Dendritic cell treated with granulocyte-macrophage colony-stimulating factor and Interleukin-4, amounts not matched to agents 40 ng/mL and 50 ng/mL, for 4 days (primary cell): ENCODE results near the gene ELK1.
A peak's percentile ranks its signal among the peaks of the same experiment; 100 is the strongest.

Source experiments
- H3K27ac Mint-ChIP-seq: one replicate; pipeline ENCODE4 v1.8.0; 2022; ENCODE audit warnings: mild to moderate bottlenecking, mixed read lengths
- H3K27me3 Mint-ChIP-seq: one replicate; pipeline ENCODE4 v1.8.0; 2022; ENCODE audit warnings: mild to moderate bottlenecking, mixed read lengths
- H3K36me3 Mint-ChIP-seq: one replicate; pipeline ENCODE4 v1.8.0; 2022; ENCODE audit warnings: low read depth, mixed read lengths
- H3K4me1 Mint-ChIP-seq: one replicate; pipeline ENCODE4 v1.8.0; 2022; ENCODE audit warnings: low read depth, mixed read lengths
- H3K4me3 Mint-ChIP-seq: one replicate; pipeline ENCODE4 v1.8.0; 2022; ENCODE audit warnings: mild to moderate bottlenecking, moderate library complexity, mixed read lengths
- H3K9me3 Mint-ChIP-seq: one replicate; pipeline ENCODE4 v1.8.0; 2022; ENCODE audit warnings: mixed read lengths
- intact Hi-C: fragments of 100-400 bp; cut with micrococcal nuclease; formaldehyde crosslinking; loops from one replicate; pipeline ENCODE4 v1.15.0; 2022

The ELK1 gene

DNA sequence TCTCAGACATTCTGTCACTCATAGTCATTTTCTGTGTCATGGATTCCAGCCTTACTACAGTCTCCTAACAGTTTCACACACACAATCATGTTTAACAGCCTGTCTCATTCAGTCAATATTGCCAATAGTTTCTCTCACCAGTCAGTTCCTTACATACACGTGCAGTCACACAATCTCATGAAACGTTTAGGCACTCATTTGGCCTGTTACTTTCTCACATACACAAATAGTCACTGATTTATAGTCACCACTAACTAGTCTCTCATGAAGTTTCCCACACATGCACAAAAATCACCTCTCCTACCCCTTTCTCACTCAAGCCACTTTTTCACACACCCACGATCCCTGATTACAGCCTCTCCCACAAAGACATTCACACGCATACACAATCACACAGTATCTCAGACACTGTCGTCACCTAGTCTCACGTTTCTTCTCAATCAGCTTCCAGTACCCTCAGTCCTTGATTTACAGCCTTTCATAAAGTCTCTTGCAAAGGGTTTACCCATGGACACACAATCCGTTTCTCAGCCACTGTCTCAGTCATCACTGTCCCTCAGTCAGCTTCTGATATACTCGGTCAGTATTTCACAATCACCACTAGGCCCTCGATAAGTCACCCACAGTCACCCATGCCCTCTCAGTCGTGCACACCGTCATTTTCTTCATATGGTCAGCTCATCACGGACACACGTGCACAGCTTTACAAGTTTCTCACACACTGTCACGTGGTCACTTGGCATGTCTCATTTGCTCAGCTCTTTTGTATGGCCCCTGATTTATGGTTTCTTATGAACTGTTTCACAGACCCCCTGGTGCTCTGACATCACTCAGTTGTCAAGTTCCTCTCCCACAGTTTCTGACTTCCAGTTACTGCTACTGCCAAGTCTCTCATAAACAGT is 16.4 kb downstream of the ELK1 start:
- Mint-ChIP-seq H3K27ac (no peak overlapping the region), H3K27me3 (no peaks in the 10 kb centered on the region), H3K36me3 (peaks cover 32% of the 10 kb centered on the region), H3K9me3 (no peaks in the 10 kb centered on the region), H3K4me1 (peaks cover 34% of the 10 kb centered on the region), H3K4me3 (no peak overlapping the region)
- intact Hi-C loops, result loop anchor here (5.0 kb wide), 1 partner anchor 52 kb away; the partner anchor contains the start of gene TIMP1

DNA sequence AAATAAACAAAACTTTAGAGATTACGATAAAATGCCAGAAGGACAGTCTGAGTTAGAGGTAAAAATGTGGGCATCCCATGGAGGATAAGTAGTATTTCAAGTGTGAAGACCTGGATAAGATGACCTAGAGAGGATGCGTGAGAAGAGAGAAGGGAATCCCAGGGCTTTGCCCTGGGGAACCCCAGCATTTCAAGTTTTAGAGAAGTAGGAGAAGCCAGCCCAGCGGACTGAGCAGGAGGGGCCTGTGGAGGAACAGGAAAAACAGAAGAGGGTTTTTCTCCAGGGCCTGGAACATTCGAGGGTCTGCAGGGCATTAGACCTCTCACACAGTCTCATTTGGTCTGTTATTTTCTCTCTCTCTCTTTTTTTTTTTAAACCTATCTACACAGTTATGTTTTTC is 17.7 kb downstream of the ELK1 start:
- Mint-ChIP-seq H3K4me3 (no peak overlapping the region), H3K4me1 (peaks cover 35% of the 10 kb centered on the region), H3K36me3 (peaks cover 28% of the 10 kb centered on the region), H3K27me3 (no peaks in the 10 kb centered on the region), H3K27ac (no peak overlapping the region), H3K9me3 (no peaks in the 10 kb centered on the region)
- intact Hi-C loops, result loop anchor here (5.0 kb wide), 1 partner anchor 50 kb away; the partner anchor contains the start of gene TIMP1

DNA sequence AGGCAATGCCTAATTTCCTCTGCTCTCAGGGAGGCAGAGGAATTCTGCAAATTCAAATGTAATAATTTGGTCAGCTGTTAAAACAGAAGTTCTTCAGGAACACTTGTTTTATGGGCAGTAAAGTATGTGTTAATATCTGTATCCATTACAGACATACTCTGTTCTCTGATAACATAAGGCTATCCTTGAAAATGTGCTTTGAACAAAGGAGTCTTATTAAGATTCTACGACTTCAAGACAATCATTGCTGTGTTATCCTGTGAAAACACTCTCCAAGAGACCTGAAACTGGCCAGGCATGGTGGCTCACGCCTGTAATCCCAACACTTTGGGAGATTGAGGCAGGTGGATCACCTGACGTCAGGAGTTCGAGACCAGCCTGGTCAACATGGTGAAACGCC is 18.7 kb downstream of the ELK1 start:
- H3K4me1 Mint-ChIP-seq, result peaks cover 45% of the 10 kb centered on the region
- no peak overlapping the region for H3K27ac Mint-ChIP-seq
- H3K4me3 Mint-ChIP-seq, result no peak overlapping the region
- H3K27me3 Mint-ChIP-seq, result no peaks in the 10 kb centered on the region
- peaks cover 28% of the 10 kb centered on the region for H3K36me3 Mint-ChIP-seq
- intact Hi-C loops, result loop anchor here (5.0 kb wide), 1 partner anchor 49 kb away; the partner anchor contains the start of gene TIMP1
- no peaks in the 10 kb centered on the region for H3K9me3 Mint-ChIP-seq

DNA sequence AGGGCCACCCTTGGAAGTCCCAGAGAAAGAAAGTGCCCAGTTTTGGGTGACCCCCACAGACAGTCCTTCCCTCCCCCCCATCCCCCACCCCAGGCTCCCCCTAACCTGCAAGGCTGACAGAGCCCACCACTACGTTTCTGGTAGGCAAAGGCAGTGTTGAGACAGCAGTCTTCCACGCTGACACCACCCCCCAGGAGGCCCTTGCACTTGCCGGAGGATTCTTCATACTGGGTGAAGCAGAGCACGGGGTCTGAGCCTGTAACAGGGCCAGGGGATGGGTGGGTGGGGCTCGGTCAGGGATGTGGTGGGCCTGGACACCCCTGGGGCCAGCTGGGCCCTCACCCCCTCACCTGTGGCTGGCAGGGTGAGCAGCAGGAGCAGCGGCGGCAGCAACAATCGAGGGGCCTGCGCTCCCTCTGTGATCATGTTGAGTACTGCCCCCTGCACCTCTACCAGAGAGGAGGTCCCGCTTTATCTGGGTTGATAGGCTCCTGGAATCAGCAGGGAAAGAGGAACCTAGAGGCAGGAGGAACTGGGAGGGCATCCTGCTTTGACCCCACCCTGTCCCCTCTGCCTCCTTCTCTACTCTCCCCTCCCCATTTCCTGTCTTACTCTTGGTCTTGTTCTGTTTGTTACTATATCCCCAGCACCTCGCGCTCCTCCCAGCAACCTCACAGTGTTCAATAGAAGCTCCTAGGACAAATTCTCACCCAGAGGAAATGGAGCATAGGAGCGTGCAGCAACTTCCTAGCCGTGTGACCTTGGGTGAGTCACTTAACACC is 20.8 kb downstream of the ELK1 start, which contains the start of gene CFP:
Gene CFP, minus strand, starts transcription at position 512 of the 782 bp plus-strand sequence. Its CDS starts 86 bp downstream, at position 426.
- Mint-ChIP-seq H3K36me3 (peaks cover 38% of the 10 kb centered on the region), H3K27me3 (no peaks in the 10 kb centered on the region), H3K4me3 (peak within 1 kb of the TSS; percentile 81), H3K4me1 (peaks cover 65% of the 10 kb centered on the region), H3K9me3 (no peaks in the 10 kb centered on the region), H3K27ac (peak within 1 kb of the TSS; percentile 87)
- intact Hi-C loops, result loop anchor here (5.0 kb wide), 1 partner anchor 47 kb away; the partner anchor contains the start of gene TIMP1

DNA sequence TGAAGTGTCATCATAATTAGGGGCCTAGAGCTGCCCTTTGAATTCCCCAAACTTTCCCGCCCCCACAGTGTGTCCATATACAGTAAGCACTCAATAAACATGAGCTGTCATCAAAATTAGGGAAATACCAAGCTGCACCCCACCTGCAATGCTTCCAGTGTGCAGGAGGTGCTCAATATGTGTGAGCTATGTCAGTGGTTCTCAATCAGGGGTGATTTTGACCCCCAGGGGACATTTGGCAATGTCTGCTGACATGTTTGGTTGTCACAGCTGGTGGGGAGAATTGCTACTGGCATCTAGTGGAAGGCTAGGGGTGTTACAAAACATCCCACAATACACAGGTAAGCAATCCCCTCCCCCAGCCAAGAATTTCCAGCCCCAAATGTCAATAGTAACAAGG is 21.4 kb downstream of the ELK1 start:
- Mint-ChIP-seq H3K27me3 (no peaks in the 10 kb centered on the region), H3K27ac (peak overlapping the region; percentile 87), H3K4me3 (peak overlapping the region; percentile 81), H3K36me3 (peaks cover 39% of the 10 kb centered on the region), H3K9me3 (no peaks in the 10 kb centered on the region), H3K4me1 (peaks cover 70% of the 10 kb centered on the region)
- intact Hi-C loops, result no loop called here

DNA sequence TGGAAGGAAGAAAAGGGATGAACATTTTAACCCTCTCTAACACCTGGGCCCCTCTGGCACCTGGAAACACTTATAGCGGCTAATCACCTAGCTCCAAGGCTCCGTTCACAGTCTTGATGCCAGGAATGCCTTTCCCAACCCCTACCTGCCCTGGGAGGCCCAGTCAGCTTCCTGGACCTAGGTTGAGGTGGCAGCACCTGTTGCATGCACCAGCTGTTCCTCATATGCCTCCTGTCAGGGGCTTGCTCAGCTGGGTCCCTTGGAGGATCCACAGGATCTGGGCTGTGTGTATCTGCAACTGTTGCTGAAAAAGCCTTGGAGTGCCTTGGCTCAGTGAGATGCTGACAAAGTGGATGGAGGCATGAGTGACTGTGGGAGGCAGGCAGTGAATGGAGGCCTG is 25.0 kb downstream of the ELK1 start:
- peaks cover 4% of the 10 kb centered on the region for H3K27me3 Mint-ChIP-seq
- H3K4me1 Mint-ChIP-seq, result peaks cover 71% of the 10 kb centered on the region
- peaks cover 39% of the 10 kb centered on the region for H3K36me3 Mint-ChIP-seq
- H3K27ac Mint-ChIP-seq, result no peak overlapping the region
- no peaks in the 10 kb centered on the region for H3K9me3 Mint-ChIP-seq
- intact Hi-C loops, result no loop called here
- no peak overlapping the region for H3K4me3 Mint-ChIP-seq

DNA sequence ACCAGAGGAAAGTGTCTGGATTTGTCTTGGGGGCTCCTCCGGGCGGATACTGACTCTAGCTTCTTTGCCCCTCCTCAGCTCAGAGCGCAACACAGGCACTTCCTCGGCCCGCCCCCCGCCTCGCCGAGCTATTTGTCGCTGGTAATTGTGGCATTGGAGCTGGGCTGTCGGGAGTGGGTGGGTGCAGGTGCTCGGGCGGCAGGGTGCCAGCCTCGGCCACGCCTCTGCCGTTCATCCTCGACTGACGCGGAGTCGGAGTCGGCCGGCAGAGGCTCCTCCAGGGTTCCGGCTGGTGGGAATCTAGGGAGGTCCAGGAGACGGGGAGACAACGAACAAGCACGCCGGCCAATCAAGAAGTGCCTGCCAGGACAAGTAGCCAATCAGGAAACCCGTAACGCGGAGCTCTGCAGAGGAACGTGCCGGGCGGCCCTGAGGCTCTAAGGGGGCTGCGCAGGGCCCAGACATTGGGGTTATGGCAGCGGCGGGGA is 26.8 kb downstream of the ELK1 start:
- H3K9me3 Mint-ChIP-seq, result no peaks in the 10 kb centered on the region
- H3K4me3 Mint-ChIP-seq, result peak overlapping the region; percentile 70
- peaks cover 39% of the 10 kb centered on the region for H3K36me3 Mint-ChIP-seq
- H3K27me3 Mint-ChIP-seq, result peaks cover 10% of the 10 kb centered on the region
- no peak overlapping the region for H3K27ac Mint-ChIP-seq
- intact Hi-C loops, result no loop called here
- peaks cover 65% of the 10 kb centered on the region for H3K4me1 Mint-ChIP-seq

DNA sequence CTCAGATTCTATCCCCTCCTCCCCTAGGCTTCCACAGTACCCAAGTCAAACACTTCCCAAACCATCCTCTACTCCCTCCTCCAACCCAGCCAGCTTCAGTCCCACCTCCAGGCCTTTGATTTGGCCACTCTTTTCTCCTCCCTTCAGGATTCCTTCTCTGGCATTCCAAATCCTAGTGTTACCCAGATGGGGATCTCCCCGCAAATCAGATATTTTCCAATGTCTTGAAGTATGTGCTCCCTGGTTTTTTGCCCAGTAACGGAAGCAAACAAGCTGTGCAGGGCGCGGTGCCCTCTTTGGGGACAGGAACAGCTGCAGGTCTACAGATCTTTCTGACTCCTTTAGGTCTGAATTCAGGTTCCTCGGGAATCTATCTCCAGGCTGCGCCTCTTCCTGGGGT is 28.5 kb downstream of the ELK1 start:
- Mint-ChIP-seq H3K4me1 (peaks cover 48% of the 10 kb centered on the region), H3K4me3 (no peak overlapping the region), H3K27ac (no peak overlapping the region), H3K27me3 (peaks cover 25% of the 10 kb centered on the region), H3K9me3 (no peaks in the 10 kb centered on the region), H3K36me3 (peaks cover 23% of the 10 kb centered on the region)
- intact Hi-C loops, result no loop called here

DNA sequence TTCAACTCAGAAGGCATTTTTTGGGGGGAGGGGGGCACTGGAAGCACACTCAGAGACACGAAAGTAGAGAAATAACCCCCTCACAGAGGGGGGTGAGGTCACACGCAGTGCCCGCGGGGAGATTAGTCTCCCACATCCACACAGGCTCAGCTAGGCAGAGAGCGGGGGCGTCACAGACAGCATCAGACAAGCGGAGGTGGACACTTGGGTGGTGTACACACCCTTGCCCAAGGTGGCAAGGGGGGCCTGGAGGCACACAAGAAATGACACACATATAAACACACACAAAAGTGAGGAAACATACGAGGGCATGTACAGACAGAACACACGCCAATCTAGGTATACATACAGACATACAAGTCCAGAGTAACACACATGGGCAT is 30.1 kb downstream of the ELK1 start:
- intact Hi-C loops, result no loop called here
- Mint-ChIP-seq H3K36me3 (peaks cover 8% of the 10 kb centered on the region), H3K27ac (no peak overlapping the region), H3K27me3 (peaks cover 33% of the 10 kb centered on the region), H3K9me3 (no peaks in the 10 kb centered on the region), H3K4me3 (no peak overlapping the region), H3K4me1 (peaks cover 33% of the 10 kb centered on the region)

DNA sequence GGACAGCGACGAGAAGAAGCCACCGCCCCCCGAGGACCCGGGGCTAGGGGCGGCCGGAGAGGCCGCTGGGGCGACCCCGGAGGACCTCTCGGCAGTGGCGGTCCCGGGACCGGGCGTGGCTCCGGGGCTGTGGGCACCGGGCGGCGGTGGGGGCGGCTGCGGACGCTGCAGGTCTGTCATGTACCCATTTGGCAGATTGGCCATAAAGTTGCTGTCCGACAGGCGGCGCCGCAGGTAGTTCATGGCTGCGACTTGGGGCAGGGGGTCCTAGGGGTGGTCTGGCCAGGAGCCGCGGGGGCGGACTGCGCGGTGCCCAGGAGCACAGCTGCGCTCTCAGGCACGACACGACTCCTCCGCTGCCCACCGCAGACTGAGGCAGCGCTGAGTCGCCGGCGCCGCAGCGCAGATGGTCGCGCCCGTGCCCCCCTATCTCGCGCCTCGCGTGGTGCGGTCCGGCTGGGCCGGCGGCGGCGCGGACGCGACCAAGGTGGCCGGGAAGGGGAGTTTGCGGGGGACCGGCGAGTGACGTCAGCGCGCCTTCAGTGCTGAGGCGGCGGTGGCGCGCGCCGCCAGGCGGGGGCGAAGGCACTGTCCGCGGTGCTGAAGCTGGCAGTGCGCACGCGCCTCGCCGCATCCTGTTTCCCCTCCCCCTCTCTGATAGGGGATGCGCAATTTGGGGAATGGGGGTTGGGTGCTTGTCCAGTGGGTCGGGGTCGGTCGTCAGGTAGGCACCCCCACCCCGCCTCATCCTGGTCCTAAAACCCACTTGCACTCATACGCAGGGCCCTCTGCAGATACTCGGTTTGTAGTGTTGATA is 30.7 kb downstream of the ELK1 start, which contains the start of gene SYN1:
Gene SYN1, minus strand, starts transcription at position 372 of the 817 bp plus-strand sequence. Its CDS starts 129 bp downstream, at position 243.
- H3K27me3 Mint-ChIP-seq, result peaks cover 33% of the 10 kb centered on the region
- no peak within 1 kb of the TSS for H3K27ac Mint-ChIP-seq
- no peaks in the 10 kb centered on the region for H3K9me3 Mint-ChIP-seq
- intact Hi-C loops, result no loop called here
- H3K36me3 Mint-ChIP-seq, result peaks cover 2% of the 10 kb centered on the region
- peak within 1 kb of the TSS; percentile 60 for H3K4me3 Mint-ChIP-seq
- peaks cover 27% of the 10 kb centered on the region for H3K4me1 Mint-ChIP-seq

DNA sequence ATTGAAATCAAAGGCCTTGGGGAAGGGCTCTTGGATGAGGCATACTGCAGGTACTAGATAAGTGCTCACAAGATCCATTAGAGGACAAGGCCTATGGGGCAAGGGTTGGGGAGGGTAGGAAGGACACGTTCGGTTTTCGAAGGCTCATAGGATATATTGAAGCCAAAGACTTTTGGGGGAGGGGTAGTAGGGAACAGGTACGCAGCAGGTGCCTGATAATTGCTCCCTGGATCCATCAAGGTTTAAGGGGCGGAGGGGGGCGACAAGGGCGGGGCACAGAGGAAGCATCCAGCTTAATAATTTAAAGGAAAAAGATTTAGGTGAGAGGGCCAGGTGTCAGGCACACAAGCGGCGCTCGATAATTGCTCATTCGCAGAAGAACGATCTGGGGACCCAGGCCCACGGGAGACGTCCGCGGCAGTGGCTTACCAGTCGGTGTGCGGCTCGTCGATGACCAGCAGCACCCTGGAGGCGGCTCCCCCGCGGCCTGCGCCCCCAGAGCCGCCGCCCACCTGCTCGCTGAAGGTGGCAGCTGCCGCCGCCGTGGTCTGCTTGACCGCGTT is 31.4 kb downstream of the ELK1 start:
- Mint-ChIP-seq H3K9me3 (no peaks in the 10 kb centered on the region), H3K27me3 (peaks cover 35% of the 10 kb centered on the region), H3K27ac (no peak overlapping the region), H3K4me3 (peak overlapping the region; percentile 60), H3K36me3 (no peaks in the 10 kb centered on the region), H3K4me1 (peaks cover 22% of the 10 kb centered on the region)
- intact Hi-C loops, result no loop called here

DNA sequence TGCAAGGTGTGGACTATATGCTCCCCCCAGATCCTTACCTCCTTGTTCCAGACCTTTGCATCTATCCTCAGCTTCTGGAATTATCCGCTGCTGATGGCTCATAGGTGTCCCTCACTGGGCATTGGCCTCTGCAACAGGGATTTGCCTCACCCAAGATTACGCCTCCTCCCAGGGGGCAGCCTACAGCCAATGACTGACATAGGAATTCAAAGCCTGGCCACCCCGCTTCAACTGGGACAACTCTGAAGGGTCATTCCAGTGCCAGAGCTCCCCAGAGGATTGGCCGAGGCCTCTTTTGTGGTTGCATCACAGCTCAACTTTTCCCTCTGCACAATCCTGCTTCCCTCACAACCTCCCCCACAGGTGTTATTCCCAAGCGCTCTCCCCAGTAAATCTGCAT is 35.7 kb downstream of the ELK1 start:
- intact Hi-C loops, result no loop called here
- peaks cover 11% of the 10 kb centered on the region for H3K4me1 Mint-ChIP-seq
- H3K9me3 Mint-ChIP-seq, result no peaks in the 10 kb centered on the region
- no peak overlapping the region for H3K27ac Mint-ChIP-seq
- no peak overlapping the region for H3K4me3 Mint-ChIP-seq
- H3K27me3 Mint-ChIP-seq, result peaks cover 32% of the 10 kb centered on the region
- no peaks in the 10 kb centered on the region for H3K36me3 Mint-ChIP-seq

DNA sequence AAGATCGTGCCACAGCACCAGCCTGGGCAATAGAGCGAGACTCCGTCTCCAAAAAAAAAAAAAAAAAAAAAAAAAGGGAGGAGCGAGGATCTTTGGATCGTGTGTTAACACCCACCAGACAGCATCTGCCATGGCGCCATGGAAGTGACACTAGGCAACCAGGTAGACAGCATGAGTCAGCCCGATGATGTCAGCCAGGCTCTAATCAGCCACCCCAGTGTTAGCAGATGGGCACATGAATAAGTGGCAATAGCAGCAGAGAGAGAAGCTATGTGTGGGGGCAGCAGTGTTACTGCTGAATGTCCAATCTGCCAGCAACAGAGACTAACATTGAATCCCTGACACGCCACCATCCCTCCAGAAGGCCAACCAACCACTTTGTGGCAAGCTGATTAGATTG is 37.3 kb downstream of the ELK1 start:
- Mint-ChIP-seq H3K27ac (no peak overlapping the region), H3K36me3 (no peaks in the 10 kb centered on the region), H3K9me3 (no peaks in the 10 kb centered on the region), H3K4me3 (no peak overlapping the region), H3K4me1 (peaks cover 26% of the 10 kb centered on the region), H3K27me3 (peaks cover 22% of the 10 kb centered on the region)
- intact Hi-C loops, result no loop called here
